M059J (cell line): ENCODE results near the gene OXT. TPM values are rescaled to one million over a fixed set of nuclear protein-coding genes. Genes with fewer than 3 reads are reported as not detected.
A peak's percentile ranks its signal among the peaks of the same experiment; 100 is the strongest.
"Not testable (repeated sequence)": the region's sequence is repeated elsewhere in the genome, so short reads cannot be mapped to it uniquely, and the experiment has no call there.

Source experiments
- DNase-seq: peaks from one replicate; pipeline ENCODE4 v3.0.0-alpha.2; 2012; ENCODE audit warnings: low read depth
- total RNA-seq: library from RNA; depleted of rRNA; stranded (reverse); fragments of >200 nt; shearing (Covaris generic); gene quantifications from 2 replicates; pipeline ENCODE4 v1.2.3, GENCODE V29; 2014; rRNA removed

The OXT gene
- total RNA-seq, result not detected in 2 replicates

DNA sequence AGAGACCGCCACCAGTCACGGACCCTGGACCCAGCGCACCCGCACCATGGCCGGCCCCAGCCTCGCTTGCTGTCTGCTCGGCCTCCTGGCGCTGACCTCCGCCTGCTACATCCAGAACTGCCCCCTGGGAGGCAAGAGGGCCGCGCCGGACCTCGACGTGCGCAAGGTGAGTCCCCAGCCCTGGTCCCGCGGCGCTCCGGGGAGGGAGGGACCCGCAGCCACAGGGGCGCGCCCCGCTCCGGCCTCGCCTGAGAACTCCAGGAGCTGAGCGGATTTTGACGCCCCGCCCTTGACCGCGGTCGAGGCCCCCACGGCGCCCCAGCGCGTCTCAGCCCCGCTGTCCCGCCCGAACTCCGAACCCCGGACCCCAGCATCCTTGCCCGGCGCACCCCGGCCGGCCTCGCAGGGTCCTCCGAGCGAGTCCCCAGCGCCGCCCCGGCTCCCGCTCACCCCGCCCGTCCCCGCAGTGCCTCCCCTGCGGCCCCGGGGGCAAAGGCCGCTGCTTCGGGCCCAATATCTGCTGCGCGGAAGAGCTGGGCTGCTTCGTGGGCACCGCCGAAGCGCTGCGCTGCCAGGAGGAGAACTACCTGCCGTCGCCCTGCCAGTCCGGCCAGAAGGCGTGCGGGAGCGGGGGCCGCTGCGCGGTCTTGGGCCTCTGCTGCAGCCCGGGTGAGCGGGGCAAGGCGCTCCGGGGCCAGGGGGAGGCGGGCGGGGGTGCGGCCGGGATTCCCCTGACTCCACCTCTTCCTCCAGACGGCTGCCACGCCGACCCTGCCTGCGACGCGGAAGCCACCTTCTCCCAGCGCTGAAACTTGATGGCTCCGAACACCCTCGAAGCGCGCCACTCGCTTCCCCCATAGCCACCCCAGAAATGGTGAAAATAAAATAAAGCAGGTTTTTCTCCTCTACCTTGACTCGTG lies at the start of gene OXT:
TSS of gene OXT (plus strand) at position 11 of the 920 bp plus-strand sequence. CDS start at position 47, 36 bp downstream.
- DNase-seq, result no peak

GRCh38 chr20:3021777-3022176 lies 49.6 kb upstream of the OXT start:
- no peak for DNase-seq

GRCh38 chr20:3022559-3023490 lies 48.6 kb upstream of the OXT start:
- not testable (repeated sequence) for DNase-seq

- no peak for DNase-seq
Observed at GRCh38 chr20:3027987-3028386, 43.4 kb upstream of the OXT start.

- DNase-seq, result no peak
Observed at GRCh38 chr20:3031524-3032147, 39.8 kb upstream of the OXT start.

- DNase-seq, result no peak
Observed at GRCh38 chr20:3032624-3033023, 38.8 kb upstream of the OXT start.

DNA sequence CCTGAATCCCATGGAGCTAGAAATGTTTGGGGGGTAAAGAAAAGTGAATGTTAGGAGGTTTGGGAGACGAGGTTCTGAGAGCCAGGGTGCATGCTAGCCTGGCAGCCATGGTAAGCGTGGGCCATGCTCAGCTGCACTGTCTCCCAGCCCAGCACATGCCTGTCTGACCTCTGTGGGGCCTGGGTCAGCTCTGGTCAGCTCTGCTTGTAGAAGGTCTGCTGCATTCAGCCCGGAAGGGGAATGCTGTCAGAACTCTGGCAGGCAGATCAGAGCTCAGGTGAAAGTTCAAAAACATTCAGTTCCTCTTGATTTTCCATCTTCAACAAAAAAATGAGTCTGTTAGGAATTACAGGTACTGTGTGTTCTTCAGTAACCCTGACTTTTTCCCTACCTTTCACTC lies 33.8 kb upstream of the OXT start:
- DNase-seq, result no peak

- no peak for DNase-seq
Observed at GRCh38 chr20:3038454-3038853, 33.0 kb upstream of the OXT start.

GRCh38 chr20:3039426-3039825 lies 32.0 kb upstream of the OXT start:
- no peak for DNase-seq

GRCh38 chr20:3040086-3040485 lies 31.3 kb upstream of the OXT start:
- DNase-seq, result no peak

- no peak for DNase-seq
Observed at GRCh38 chr20:3041854-3042409, 29.5 kb upstream of the OXT start.

- DNase-seq, result no peak
Observed at GRCh38 chr20:3042625-3043024, 28.8 kb upstream of the OXT start.

DNA sequence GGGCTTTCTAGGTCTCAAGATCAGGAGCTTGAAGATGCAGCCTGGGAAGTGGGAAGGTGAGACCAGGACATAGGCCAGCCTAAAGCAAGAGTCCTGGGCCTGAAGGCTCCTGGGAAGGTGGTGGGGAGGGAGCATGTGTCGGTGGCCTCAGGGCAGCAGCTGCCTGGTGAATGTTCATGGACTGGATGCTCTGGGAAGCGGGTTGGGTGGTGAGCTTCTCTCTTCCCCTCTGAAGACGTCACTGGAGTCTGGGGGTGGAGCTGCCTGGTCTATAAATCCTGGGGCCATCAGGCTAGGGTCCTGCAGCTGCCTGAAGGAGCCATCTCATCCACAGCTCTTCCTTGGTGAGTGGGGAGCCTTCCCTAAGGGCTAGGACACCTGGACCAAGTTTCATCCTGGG lies 28.1 kb upstream of the OXT start, which contains the start of gene GNRH2:
TSS of gene GNRH2 (plus strand) at position 301 of the 400 bp plus-strand sequence. CDS start 793 bp downstream, outside the sequence.
- DNase-seq, result no peak

DNA sequence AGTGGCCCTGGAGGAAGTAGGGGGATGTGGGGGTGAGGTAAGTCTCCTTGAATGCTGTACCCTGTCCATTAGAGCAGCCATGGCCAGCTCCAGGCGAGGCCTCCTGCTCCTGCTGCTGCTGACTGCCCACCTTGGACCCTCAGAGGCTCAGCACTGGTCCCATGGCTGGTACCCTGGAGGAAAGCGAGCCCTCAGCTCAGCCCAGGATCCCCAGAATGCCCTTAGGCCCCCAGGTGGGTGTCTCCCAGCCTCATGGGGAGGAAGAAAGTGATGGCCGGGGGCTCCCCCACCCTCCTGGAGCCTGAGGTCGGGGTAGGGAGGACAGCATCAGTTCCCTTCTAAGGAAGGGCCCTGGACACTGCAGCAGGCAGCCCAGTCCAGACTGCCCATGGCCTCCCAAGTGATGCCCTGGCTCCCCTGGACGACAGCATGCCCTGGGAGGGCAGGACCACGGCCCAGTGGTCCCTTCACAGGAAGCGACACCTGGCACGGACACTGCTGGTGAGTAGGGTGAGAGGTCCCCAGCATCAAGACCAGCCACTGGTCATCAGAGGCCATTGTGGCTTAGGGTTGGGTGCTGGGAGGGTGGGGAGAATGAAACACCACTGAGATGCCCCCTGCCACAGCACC lies 27.0 kb upstream of the OXT start:
- DNase-seq, result no peak

DNA sequence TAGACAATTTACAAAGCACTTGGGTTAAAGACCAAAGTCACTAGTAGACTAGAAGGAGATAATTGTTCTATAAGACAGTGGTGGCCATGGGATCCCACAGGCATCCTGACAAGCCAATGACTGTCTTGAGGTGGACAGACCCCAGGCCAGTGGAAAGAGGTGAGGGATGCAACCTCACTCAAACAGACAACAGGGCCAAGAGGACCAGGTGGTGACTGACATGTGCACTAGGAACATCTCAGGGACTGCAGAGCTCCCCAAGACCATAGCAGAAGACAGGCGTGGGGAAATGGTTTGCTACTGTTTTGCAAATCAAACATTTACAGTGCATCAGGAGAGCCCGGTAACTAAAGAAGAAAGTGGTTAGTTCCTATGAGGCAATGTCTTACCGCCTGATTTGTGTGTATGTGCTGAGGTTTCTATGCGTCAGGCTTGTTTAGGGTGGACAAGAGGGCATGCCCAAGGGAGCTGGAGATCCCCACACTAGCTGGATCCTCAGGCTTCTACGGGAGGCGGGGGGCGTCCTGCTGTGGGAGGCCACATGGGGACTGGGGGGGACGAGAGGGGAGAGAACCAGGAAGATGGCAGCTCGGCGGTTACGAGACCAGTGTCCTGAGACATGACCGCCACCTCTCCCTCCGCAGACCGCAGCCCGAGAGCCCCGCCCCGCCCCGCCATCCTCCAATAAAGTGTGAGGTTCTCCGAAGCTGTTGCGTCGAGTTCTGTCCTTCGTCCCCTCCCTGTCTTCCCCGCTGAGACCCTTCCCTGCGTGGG lies 26.2 kb upstream of the OXT start:
- peak; percentile 84 for DNase-seq

GRCh38 chr20:3045816-3046676 lies 25.4 kb upstream of the OXT start, which contains the start of gene MRPS26:
TSS of gene MRPS26 (plus strand) at chr20:3046052. CDS start at chr20:3046069, 17 bp downstream.
- peak; percentile 93 for DNase-seq

DNA sequence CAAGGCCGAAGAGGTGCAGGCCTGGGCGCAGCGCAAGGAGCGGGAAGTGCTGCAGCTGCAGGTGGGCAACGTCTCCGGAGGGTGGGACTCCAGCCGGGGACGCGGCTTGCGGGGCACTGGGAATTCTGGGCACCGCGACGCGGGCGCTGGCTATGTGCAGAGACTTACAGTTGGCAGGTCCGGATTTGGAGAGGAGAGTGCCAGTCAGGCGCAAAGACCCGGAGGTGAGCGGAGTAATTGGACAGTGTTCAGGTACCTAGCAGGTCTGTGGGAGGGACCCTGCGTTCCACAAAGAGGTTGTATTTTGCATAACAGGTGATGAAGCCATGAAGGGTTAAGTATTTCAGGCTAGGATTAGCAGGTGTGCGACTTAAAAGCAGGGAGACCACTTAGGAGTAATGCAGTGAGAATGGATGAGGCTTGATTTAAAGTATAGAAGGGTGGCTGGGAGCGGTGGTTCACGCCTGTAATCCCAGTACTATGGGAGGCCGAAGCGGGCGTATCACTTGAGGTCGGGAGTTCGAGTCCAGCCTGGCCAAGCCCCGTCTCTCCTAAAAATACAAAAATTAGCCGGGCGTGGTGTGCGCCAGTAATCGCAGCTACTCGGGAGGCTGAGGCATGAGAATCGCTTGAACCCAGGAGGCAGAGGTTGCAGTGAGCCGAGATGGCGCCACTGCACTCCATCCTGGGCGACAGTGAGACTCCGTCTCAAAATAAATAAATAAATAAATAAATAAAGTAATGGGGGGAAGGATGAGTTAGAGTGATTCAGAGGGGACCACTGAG lies 24.6 kb upstream of the OXT start:
- DNase-seq, result peak; percentile 20
